Measurements from ENCODE around the gene KLHL34.

- TF ChIP-seq GATA3 (IDR thresholded peaks at IDR 0.05; ENCODE audit: low read depth, low read length) (no peak), GATA2 (IDR thresholded peaks at IDR 0.05; ENCODE audit: low read depth, low read length) (no peak)
Observed at GRCh38 chrX:21639775-21640174, 18.4 kb downstream of the KLHL34 start.

All from SH-SY5Y (cell line).